ENCODE measurements around the gene ZSCAN30. TPM values are rescaled to one million over a fixed set of nuclear protein-coding genes. Genes with fewer than 3 reads are reported as not detected.

ZSCAN30 gene
- total RNA-seq, 1 donor from 2014 or later, result 13.3 TPM

DNA sequence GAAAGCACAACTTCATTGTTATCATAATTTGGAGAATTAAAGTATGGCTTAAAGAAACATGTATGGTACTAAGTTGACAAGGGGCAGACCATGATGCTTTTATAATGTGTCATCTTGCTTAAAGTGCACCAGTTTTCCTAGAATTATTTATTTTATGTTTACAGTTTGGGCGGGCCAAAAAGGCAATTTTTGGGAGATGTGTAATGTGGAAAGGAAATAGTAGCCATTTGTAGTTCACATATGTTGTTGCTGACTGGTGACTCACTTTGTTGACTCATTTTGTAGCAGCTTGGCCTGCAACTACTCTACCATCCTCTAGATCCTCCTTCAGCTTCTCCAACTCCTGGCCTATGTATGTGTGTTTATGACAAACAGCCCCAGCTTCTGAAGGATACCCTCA, 7.7 kb downstream of the ZSCAN30 start:
- peaks cover 10% of the 10 kb centered on the region for H3K36me3 ChIP-seq
- TF ChIP-seq, protein P1, sequence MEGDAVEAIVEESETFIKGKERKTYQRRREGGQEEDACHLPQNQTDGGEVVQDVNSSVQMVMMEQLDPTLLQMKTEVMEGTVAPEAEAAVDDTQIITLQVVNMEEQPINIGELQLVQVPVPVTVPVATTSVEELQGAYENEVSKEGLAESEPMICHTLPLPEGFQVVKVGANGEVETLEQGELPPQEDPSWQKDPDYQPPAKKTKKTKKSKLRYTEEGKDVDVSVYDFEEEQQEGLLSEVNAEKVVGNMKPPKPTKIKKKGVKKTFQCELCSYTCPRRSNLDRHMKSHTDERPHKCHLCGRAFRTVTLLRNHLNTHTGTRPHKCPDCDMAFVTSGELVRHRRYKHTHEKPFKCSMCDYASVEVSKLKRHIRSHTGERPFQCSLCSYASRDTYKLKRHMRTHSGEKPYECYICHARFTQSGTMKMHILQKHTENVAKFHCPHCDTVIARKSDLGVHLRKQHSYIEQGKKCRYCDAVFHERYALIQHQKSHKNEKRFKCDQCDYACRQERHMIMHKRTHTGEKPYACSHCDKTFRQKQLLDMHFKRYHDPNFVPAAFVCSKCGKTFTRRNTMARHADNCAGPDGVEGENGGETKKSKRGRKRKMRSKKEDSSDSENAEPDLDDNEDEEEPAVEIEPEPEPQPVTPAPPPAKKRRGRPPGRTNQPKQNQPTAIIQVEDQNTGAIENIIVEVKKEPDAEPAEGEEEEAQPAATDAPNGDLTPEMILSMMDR (IDR thresholded peaks at IDR 0.05; ENCODE audit: borderline replicate concordance), result no peak
- peaks cover 32% of the 10 kb centered on the region for H3K4me1 ChIP-seq
- H3K27me3 ChIP-seq (ENCODE audit: low read depth), result no peaks in the 10 kb centered on the region
- H3K27ac ChIP-seq (replicated peaks), result no peak overlapping the region
- no peak for DNase-seq
- H3K4me3 ChIP-seq, result no peak overlapping the region
- H3K9me3 ChIP-seq (replicated peaks), result peaks cover 13% of the 10 kb centered on the region
- intact Hi-C loops (cut with micrococcal nuclease), result no loop called here

DNA sequence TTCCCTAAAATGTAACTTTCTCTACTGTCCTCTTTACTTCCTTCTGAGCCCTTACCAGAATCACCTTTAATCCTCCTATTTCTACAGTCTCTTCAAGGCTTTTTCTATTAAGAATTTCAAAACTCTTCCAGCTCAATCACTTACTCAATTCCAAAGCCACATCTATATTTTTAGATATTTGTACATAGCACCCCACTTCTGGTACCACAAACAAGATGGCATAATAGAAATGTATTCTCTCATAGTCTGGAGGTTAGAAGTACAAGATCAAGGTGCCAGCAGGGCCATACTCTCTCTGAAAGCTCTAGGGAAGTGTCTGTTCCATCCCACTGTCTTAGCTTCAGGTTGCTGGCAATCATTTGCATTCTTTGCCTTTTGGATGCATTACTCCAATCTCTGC, 11.1 kb downstream of the ZSCAN30 start:
- peaks cover 8% of the 10 kb centered on the region for H3K9me3 ChIP-seq (replicated peaks)
- peaks cover 22% of the 10 kb centered on the region for H3K4me1 ChIP-seq
- DNase-seq, result no peak
- no peaks in the 10 kb centered on the region for H3K27me3 ChIP-seq (ENCODE audit: low read depth)
- peaks cover 8% of the 10 kb centered on the region for H3K36me3 ChIP-seq
- TF ChIP-seq, protein P1 (IDR thresholded peaks at IDR 0.05; ENCODE audit: borderline replicate concordance), result no peak
- H3K27ac ChIP-seq (replicated peaks), result no peak overlapping the region
- intact Hi-C loops (cut with micrococcal nuclease), result no loop called here
- no peak overlapping the region for H3K4me3 ChIP-seq

DNA sequence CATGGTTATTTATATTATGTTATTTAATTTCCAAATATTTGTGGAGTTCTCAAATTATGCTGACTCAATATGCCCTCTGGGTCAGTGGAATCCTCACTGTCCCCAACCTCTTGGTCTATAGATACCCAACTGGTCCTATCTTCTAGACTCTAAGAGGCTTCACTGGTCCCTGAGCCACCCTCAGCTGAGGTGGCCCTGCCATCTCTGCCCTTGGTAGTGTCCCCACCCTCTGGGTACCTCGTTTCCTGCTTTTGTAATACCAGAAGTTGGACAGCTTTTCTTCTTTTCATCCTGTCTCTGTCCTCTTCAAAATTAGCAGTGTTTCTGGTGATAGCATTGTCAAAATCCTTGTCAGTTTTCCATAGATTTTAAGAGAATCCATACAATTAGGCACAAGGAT, 11.9 kb downstream of the ZSCAN30 start:
- DNase-seq, result no peak
- intact Hi-C loops (cut with micrococcal nuclease), result no loop called here
- Histone ChIP-seq H3K9me3 (replicated peaks) (peaks cover 8% of the 10 kb centered on the region), H3K4me1 (peaks cover 13% of the 10 kb centered on the region), H3K4me3 (no peak overlapping the region), H3K27ac (replicated peaks) (no peak overlapping the region), H3K36me3 (no peaks in the 10 kb centered on the region), H3K27me3 (ENCODE audit: low read depth) (no peaks in the 10 kb centered on the region)
- TF ChIP-seq, protein P1 (IDR thresholded peaks at IDR 0.05; ENCODE audit: borderline replicate concordance), result no peak

DNA sequence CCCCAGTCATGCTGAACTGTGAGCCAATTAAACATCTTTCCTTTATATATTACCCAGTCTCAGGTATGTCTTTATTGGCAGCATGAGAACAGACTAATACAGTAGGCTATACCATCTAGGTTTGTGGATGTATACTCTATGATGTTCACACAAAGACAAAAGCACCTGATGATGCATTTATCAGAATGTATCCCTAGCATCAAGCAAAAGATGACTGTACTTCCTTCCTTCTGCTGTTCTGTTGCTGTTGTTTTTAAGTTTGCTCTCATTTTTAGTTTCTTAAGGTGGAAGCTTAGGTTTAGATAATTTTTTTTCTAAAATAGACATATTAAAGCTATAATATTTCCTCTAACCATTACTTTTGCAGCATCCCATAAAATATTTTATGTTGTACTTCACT, 12.4 kb downstream of the ZSCAN30 start:
- TF ChIP-seq, protein P1 (IDR thresholded peaks at IDR 0.05; ENCODE audit: borderline replicate concordance), result no peak
- Histone ChIP-seq H3K4me1 (peaks cover 12% of the 10 kb centered on the region), H3K4me3 (no peak overlapping the region), H3K27me3 (ENCODE audit: low read depth) (no peaks in the 10 kb centered on the region), H3K36me3 (no peaks in the 10 kb centered on the region), H3K27ac (replicated peaks) (no peak overlapping the region), H3K9me3 (replicated peaks) (peaks cover 8% of the 10 kb centered on the region)
- intact Hi-C loops (cut with micrococcal nuclease), result no loop called here
- DNase-seq, result no peak

DNA sequence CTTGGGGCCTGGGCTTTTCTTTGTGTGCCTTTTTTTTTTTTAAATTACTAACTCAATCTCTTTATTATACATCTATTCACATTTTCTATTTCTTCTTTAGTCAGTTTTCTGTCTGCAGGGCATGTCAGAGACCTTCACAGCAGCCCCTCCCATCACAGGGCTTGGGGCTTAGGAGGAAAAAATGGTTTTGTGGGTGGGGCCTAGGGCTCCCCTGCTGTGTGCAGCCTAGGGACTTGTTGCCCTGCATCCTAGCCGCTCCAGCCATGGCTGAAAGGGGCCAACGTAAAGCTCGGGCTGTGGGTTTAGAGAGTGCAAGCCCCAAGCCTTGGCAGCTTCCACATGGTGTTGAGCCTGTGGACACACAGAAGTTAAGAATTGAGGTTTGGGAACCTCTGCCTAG, 13.8 kb downstream of the ZSCAN30 start:
- TF ChIP-seq, protein P1 (IDR thresholded peaks at IDR 0.05; ENCODE audit: borderline replicate concordance), result no peak
- DNase-seq, result no peak
- H3K27me3 ChIP-seq (ENCODE audit: low read depth), result no peaks in the 10 kb centered on the region
- H3K9me3 ChIP-seq (replicated peaks), result peaks cover 9% of the 10 kb centered on the region
- peaks cover 12% of the 10 kb centered on the region for H3K4me1 ChIP-seq
- H3K36me3 ChIP-seq, result no peaks in the 10 kb centered on the region
- H3K27ac ChIP-seq (replicated peaks), result no peak overlapping the region
- intact Hi-C loops (cut with micrococcal nuclease), result no loop called here
- H3K4me3 ChIP-seq, result no peak overlapping the region

DNA sequence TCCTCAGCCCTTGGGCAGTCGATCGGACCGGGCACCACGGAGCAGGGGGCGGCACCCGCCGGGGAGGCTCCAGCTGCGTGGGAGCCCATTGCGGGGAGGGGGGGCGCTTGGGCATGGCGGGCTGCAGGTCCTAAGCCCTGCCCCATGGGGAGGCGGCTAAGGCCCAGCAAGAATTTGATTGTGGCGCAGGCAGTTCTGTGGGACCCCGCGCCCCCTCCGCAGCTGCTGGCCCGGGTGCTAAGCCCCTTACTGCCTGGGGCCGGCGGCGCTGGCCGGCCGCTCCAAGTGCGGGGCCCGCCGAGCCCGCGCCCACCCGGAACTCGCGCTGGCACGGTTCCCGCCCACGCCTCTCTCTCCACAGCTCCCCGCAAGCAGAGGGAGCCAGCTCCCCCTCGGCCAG, 18.4 kb downstream of the ZSCAN30 start:
- H3K4me3 ChIP-seq, result no peak overlapping the region
- H3K27me3 ChIP-seq (ENCODE audit: low read depth), result no peaks in the 10 kb centered on the region
- H3K9me3 ChIP-seq (replicated peaks), result peaks cover 11% of the 10 kb centered on the region
- no peak overlapping the region for H3K27ac ChIP-seq (replicated peaks)
- intact Hi-C loops (cut with micrococcal nuclease), result no loop called here
- peaks cover 13% of the 10 kb centered on the region for H3K4me1 ChIP-seq
- H3K36me3 ChIP-seq, result no peaks in the 10 kb centered on the region
- no peak for DNase-seq
- TF ChIP-seq, protein P1 (IDR thresholded peaks at IDR 0.05; ENCODE audit: borderline replicate concordance), result no peak
